Fibroblast of skin of left quadriceps (primary cell): Measurements from ENCODE around the gene RNF213.

Experiments
- DNase-seq, 2 experiments: peaks; one replicate each; pipeline ENCODE4 v3.0.0-alpha.2; 2013; ENCODE audit warnings: low read depth in 2 of 2

RNF213 gene

GRCh38 chr17:80260791-80261158 lies at the start of gene RNF213:
TSS of gene RNF213 (plus strand) at chr17:80260852. CDS start at chr17:80263682, 2,830 bp downstream.
- DNase-seq = no peak

GRCh38 chr17:80212109-80212508 lies 48.5 kb upstream of the RNF213 start:
- DNase-seq = no peak

GRCh38 chr17:80212511-80212910 lies 48.1 kb upstream of the RNF213 start:
- no peak for DNase-seq

- DNase-seq = no peak
These were observed 47.5 kb upstream of the RNF213 start for GRCh38 chr17:80212962-80213642.

GRCh38 chr17:80213643-80213975 lies 47.0 kb upstream of the RNF213 start:
- DNase-seq = no peak

GRCh38 chr17:80214012-80214877 lies 46.4 kb upstream of the RNF213 start:
- no peak for DNase-seq

GRCh38 chr17:80214878-80215210 lies 45.8 kb upstream of the RNF213 start:
- DNase-seq = no peak

- DNase-seq = no peak
These were observed 43.9 kb upstream of the RNF213 start for GRCh38 chr17:80216473-80217456.

- DNase-seq = no peak
These were observed 42.8 kb upstream of the RNF213 start for GRCh38 chr17:80217703-80218362.

GRCh38 chr17:80218391-80218790 lies 42.3 kb upstream of the RNF213 start:
- DNase-seq = no peak

GRCh38 chr17:80219013-80219762 lies 41.5 kb upstream of the RNF213 start:
- peak; percentile 53 to 56 for DNase-seq

GRCh38 chr17:80219763-80220053 lies 40.9 kb upstream of the RNF213 start:
- no peak for DNase-seq

GRCh38 chr17:80220054-80220735 lies 40.5 kb upstream of the RNF213 start, which contains the start of the genes SGSH and SLC26A11:
TSS of gene SGSH (minus strand) at chr17:80220333. CDS start at chr17:80220313, 20 bp downstream.
TSS of gene SLC26A11 (plus strand) at chr17:80220427. CDS start at chr17:80221561, 1,134 bp downstream.
- DNase-seq = peak in 1 of 2 experiments; percentile 5

GRCh38 chr17:80220736-80221215 lies 39.9 kb upstream of the RNF213 start:
- no peak for DNase-seq

GRCh38 chr17:80221351-80222105 lies 39.1 kb upstream of the RNF213 start:
- DNase-seq = no peak

GRCh38 chr17:80222376-80223141 lies 38.1 kb upstream of the RNF213 start:
- no peak for DNase-seq

GRCh38 chr17:80223142-80223815 lies 37.4 kb upstream of the RNF213 start:
- DNase-seq = no peak
